Gastroesophageal sphincter (tissue), 3 donors: ENCODE data around the gene SLC24A3.

Experiments
- CTCF ChIP-seq, 4 experiments: fragments of 200-600 bp in 2 of 4; fragments of 450-650 bp in 2 of 4; sonication (generic) in 1 of 4; IDR thresholded peaks; one replicate each; pipeline ENCODE4 v1.5.1; 2017 to 2019; ENCODE audit warnings: antibody characterized with exemption in 4 of 4, mild to moderate bottlenecking in 2 of 4, moderate library complexity in 2 of 4
- EP300 ChIP-seq: sonication (generic); formaldehyde crosslinking; IDR thresholded peaks from one replicate; pipeline ENCODE4 v1.6.1; 2017; ENCODE audit warnings: antibody characterized with exemption, mild to moderate bottlenecking
- POLR2A ChIP-seq, 2 donors: fragments of 450-650 bp; IDR thresholded peaks; one replicate each; pipeline ENCODE4 v1.6.1; 2017; ENCODE audit warnings: antibody characterized with exemption in 2 of 2, mild to moderate bottlenecking in 2 of 2, moderate library complexity in 1 of 2
- POLR2AphosphoS5 ChIP-seq: sonication (generic); formaldehyde crosslinking; IDR thresholded peaks from one replicate; pipeline ENCODE4 v1.6.1; 2017; ENCODE audit warnings: antibody characterized with exemption

GRCh38 chr20:19265646-19266374, 53.4 kb downstream of the SLC24A3 start:
- TF ChIP-seq CTCF (IDR thresholded peaks at IDR 0.05) = no peak
- TF ChIP-seq EP300 = no peak
- no peak for TF ChIP-seq POLR2AphosphoS5
- TF ChIP-seq POLR2A (IDR thresholded peaks at IDR 0.05) = no peak
